Esophagus muscularis mucosa (tissue), 4 donors: Measurements from ENCODE around the gene NR3C2.

ENCODE experiments used
- EP300 ChIP-seq: sonication (generic); formaldehyde crosslinking; IDR thresholded peaks from one replicate; pipeline ENCODE4 v1.6.1; 2017; ENCODE audit warnings: antibody characterized with exemption
- POLR2A ChIP-seq: fragments of 450-650 bp; IDR thresholded peaks from one replicate; pipeline ENCODE4 v1.6.1; 2017; ENCODE audit warnings: antibody characterized with exemption, moderate library complexity, mild to moderate bottlenecking, low read depth
- POLR2AphosphoS5 ChIP-seq, 2 donors: sonication (generic); formaldehyde crosslinking; IDR thresholded peaks; one replicate each; pipeline ENCODE4 v1.6.1; 2017; ENCODE audit warnings: antibody characterized with exemption in 2 of 2
- TF ChIP-seq, protein P1 (sequence below), 3 experiments: fragments of 200-600 bp in 2 of 3; fragments of 450-650 bp in 1 of 3; sonication (generic) in 2 of 3; IDR thresholded peaks; one replicate each; pipeline ENCODE4 v1.5.1; 2017 to 2019; ENCODE audit warnings: antibody characterized with exemption in 3 of 3, mild to moderate bottlenecking in 2 of 3, moderate library complexity in 1 of 3

DNA sequence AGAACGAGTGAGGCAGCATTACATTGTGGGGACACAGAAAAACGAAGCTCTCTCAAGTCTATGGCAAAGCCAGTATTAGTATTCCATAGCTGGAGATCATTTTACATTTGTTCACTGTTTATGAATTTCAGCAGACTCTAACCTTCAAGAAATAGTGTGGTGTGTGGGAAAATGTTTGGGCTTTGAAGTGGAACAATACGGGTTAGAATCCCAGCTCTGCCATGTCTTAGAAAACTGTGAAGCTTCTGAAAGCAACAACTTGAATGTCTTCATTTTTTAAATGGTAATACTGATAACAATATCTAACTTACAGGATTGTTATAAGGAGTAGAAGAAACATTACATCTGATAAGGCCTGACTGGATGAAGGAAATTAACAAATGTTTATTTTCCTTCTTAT, 217.7 kb downstream of the NR3C2 start:
- TF ChIP-seq, protein P1, sequence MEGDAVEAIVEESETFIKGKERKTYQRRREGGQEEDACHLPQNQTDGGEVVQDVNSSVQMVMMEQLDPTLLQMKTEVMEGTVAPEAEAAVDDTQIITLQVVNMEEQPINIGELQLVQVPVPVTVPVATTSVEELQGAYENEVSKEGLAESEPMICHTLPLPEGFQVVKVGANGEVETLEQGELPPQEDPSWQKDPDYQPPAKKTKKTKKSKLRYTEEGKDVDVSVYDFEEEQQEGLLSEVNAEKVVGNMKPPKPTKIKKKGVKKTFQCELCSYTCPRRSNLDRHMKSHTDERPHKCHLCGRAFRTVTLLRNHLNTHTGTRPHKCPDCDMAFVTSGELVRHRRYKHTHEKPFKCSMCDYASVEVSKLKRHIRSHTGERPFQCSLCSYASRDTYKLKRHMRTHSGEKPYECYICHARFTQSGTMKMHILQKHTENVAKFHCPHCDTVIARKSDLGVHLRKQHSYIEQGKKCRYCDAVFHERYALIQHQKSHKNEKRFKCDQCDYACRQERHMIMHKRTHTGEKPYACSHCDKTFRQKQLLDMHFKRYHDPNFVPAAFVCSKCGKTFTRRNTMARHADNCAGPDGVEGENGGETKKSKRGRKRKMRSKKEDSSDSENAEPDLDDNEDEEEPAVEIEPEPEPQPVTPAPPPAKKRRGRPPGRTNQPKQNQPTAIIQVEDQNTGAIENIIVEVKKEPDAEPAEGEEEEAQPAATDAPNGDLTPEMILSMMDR (IDR thresholded peaks at IDR 0.05) = no peak
- TF ChIP-seq POLR2A (no peak), EP300 (no peak), POLR2AphosphoS5 (IDR thresholded peaks at IDR 0.05) (no peak)
